A549 (cell line): ENCODE data around the gene POLR2E. TPM values are rescaled to one million over a fixed set of nuclear protein-coding genes. Genes with fewer than 3 reads are reported as not detected.
A peak's percentile ranks its signal among the peaks of the same experiment; 100 is the strongest.

Source experiments
- ATAC-seq, 2 experiments: fragments of 200-7000 bp in 1 of 2; fragments of >200 bp in 1 of 2; cut with Nextera tagmentation in 1 of 2; cut with Tn5 transposase in 1 of 2; 3 replicates each; pipeline versions ENCODE4 v1.8.0 to v1.9.1; 2018 to 2020; ENCODE audit warnings: mild to moderate bottlenecking in 1 of 2, moderate library complexity in 1 of 2
- CTCF ChIA-PET: fragments of 300-600 bp; sonication (Branson Sonifier 250); formaldehyde crosslinking; extraction: SDS; loops from one replicate; lab custom pipeline; 2021; ENCODE audit warnings: antibody characterized with exemption, inconsistent platforms; lab: Yijun Ruan, JAX
- POLR2A ChIA-PET: fragments of 350-600 bp; formaldehyde crosslinking; extraction: SDS; loops from one replicate; lab custom pipeline; 2021; ENCODE audit warnings: antibody characterized with exemption, inconsistent platforms; lab: Yijun Ruan, JAX
- DNase-seq, 2 experiments: peaks; one replicate each; pipeline versions ENCODE4 v3.0.0 to v3.0.0-alpha.2; 2011 to 2016; ENCODE audit warnings: low read depth in 1 of 2, low spot score in 1 of 2
- FAIRE-seq: peaks from 2 replicates; lab custom pipeline; 2011; peaks lifted over from hg19 to GRCh38; lab: Jason Lieb, UNC
- H3K27ac ChIP-seq, 2 experiments: fragments of >200 bp; sonication (Bioruptor Twin); formaldehyde crosslinking; 3 replicates each; pipeline ENCODE4 v1.5.1; 2016 to 2017
- H3K4me1 ChIP-seq: fragments of >200 bp; sonication (Bioruptor Twin); formaldehyde crosslinking; 3 replicates; pipeline ENCODE4 v1.6.1; 2016
- H3K4me2 ChIP-seq: fragments of >200 bp; sonication (Bioruptor Twin); formaldehyde crosslinking; 3 replicates; pipeline ENCODE4 v1.6.1; 2016
- H3K4me3 ChIP-seq: fragments of >200 bp; sonication (Bioruptor Twin); formaldehyde crosslinking; 3 replicates; pipeline ENCODE4 v1.5.1; 2016
- H3K9me3 ChIP-seq: fragments of >200 bp; sonication (Bioruptor Twin); formaldehyde crosslinking; 3 replicates; pipeline ENCODE4 v1.6.1; 2016
- BCL3 ChIP-seq: fragments of >200 bp; sonication (Bioruptor Twin); formaldehyde crosslinking; IDR thresholded peaks from 3 replicates; pipeline ENCODE4 v1.6.1; 2016
- BHLHE40 ChIP-seq: IDR thresholded peaks from 2 replicates; pipeline ENCODE4 v1.6.1; 2012; ENCODE audit warnings: low read depth, low read length, inconsistent platforms
- CHD4 ChIP-seq: fragments of 200-600 bp; sonication (generic); IDR thresholded peaks from 2 replicates; pipeline ENCODE4 v1.6.1; 2016; ENCODE audit warnings: antibody characterized with exemption, mild to moderate bottlenecking, borderline replicate concordance
- GATA3 ChIP-seq: IDR thresholded peaks from 2 replicates; pipeline ENCODE4 v1.6.1; 2012; ENCODE audit warnings: borderline replicate concordance
- HEYL ChIP-seq: fragments of 250-450 bp; sonication (Bioruptor Pico); IDR thresholded peaks from 2 replicates; pipeline ENCODE4 v1.8.0; 2021; ENCODE audit warnings: mild to moderate bottlenecking, moderate library complexity
- JUN ChIP-seq, 2 experiments: fragments of >200 bp; sonication (Bioruptor Twin); formaldehyde crosslinking; IDR thresholded peaks; 2 replicates in 1 of 2; 3 replicates in 1 of 2; pipeline ENCODE4 v1.6.1; 2016 to 2017
- RAD21 ChIP-seq, 2 experiments: fragments of >200 bp in 1 of 2; sonication (Bioruptor Twin) in 1 of 2; formaldehyde crosslinking in 1 of 2; IDR thresholded peaks in 1 of 2; conservative IDR thresholded peaks in 1 of 2; 2 replicates in 1 of 2; 3 replicates in 1 of 2; pipeline ENCODE4 v1.6.1; 2012 to 2018; ENCODE audit warnings: inconsistent platforms in 1 of 2
- RFX5 ChIP-seq: fragments of 450-650 bp; IDR thresholded peaks from 2 replicates; pipeline ENCODE4 v1.7.1; 2014; ENCODE audit warnings: antibody characterized with exemption, mild to moderate bottlenecking, moderate library complexity
- WGBS: methylation state at CpG from one replicate; pipeline ENCODE4 v1.1.6; 2017; ENCODE audit errors: missing lambda C conversion rate; 5-methylcytosine and 5-hydroxymethylcytosine counted together
- polyA plus RNA-seq, 4 experiments: library from polyadenylated mRNA; depleted of rRNA in 3 of 4; stranded (reverse); fragments of >200 nt; fragmentation: RNase III in 1 of 4; extraction: RNeasy Plus Mini Kit Qiagen cat#74134 plus additional on column Dnase treatment in 1 of 4; gene quantifications; 2 replicates in 3 of 4; 3 replicates in 1 of 4; pipeline ENCODE4 v1.2.3, GENCODE V29; 2011 to 2017
- TF ChIP-seq, protein P1 (sequence below): IDR thresholded peaks from 2 replicates; pipeline ENCODE4 v1.6.1; 2012

POLR2E gene
- polyA plus RNA-seq, 2 of the 4 experiments (the other 2 are of a cell fraction), result 99.6 to 172 TPM

- Histone ChIP-seq H3K27ac (peak overlapping the region in 1 of 2 experiments; percentile 78; a peak in 3 of 6 replicates), H3K4me3 (no peak overlapping the region), H3K4me1 (peaks cover 46% of the 10 kb centered on the region), H3K9me3 (no peaks in the 10 kb centered on the region), H3K4me2 (no peak overlapping the region)
- FAIRE-seq, result no peak
- DNase-seq, result no peak
- ATAC-seq, result no peak
- CTCF ChIA-PET, result interaction anchor here (0.9 to 1.8 kb wide), 2 partner anchors 51 to 86 kb away, joined by 5 to 8 read pairs; no protein-coding TSS in a partner anchor
- 73% methylated on average over 9 of the region's 25 CpGs for WGBS
- TF ChIP-seq JUN (IDR thresholded peaks at IDR 0.05) (peak in 1 of 2 experiments; percentile 11; a peak in 1 of 5 replicates), BHLHE40 (no peak)
- POLR2A ChIA-PET, result no interaction called here
Observed at GRCh38 chr19:1107661-1108261, 12.6 kb upstream of the POLR2E start.

DNA sequence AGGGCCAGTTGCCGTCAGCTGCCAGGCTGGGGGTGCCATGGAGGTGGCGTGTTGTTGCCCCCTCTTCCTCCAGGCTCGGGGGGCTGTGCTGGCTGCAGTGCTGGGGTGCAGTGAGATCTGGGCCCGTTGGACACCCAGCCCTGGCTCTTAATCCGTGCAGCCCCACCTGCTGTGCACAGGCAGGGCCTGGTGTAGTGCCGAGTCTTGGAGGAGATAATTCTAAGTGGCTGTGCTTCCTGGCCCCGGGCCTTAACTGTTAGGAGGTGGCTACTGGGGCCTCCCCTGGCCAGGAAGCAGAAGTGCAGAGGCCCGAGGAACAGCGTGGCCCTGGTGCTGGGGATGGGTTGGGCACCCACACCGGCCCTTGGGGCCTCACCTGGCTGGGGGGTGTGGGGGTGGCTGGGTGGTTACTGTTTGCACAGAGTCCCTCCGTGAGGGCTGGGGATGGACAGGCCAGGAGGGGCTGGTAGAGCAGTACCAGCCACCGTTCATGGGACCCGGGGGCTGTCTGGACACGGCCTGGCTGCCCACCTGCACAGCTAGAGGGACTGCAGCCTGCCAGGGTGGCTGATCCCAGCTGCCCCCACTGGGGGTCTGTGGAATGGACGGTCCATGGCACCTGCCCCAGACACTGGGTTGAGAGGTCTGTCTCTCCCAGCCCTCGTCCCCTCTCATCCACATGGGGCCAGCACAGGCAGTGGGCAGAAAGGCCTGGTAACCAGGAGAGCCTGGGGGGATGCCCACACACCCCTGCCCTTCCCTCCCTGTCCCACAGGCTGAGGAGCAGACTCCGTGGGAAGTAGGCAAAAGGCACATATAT lies 11.9 kb upstream of the POLR2E start:
- CTCF ChIA-PET, result interaction anchor here (0.9 to 1.8 kb wide), 3 partner anchors 36 to 114 kb away, joined by 3 to 5 read pairs (median 5); no protein-coding TSS in a partner anchor
- POLR2A ChIA-PET, result no interaction called here
- Histone ChIP-seq H3K27ac (peak overlapping the region; percentile 32 to 78; a peak in 4 of 6 replicates), H3K4me1 (peaks cover 47% of the 10 kb centered on the region), H3K9me3 (no peaks in the 10 kb centered on the region), H3K4me2 (no peak overlapping the region; the same call in 2 of the 3 replicates), H3K4me3 (no peak overlapping the region)
- no peak for TF ChIP-seq CHD4
- no peak for TF ChIP-seq RFX5
- TF ChIP-seq, protein P1, sequence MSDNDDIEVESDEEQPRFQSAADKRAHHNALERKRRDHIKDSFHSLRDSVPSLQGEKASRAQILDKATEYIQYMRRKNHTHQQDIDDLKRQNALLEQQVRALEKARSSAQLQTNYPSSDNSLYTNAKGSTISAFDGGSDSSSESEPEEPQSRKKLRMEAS, result peak; percentile 5; the same call in 1 of the 2 replicates
- TF ChIP-seq RAD21 (conservative IDR thresholded peaks at IDR 0.05 in 1 of 2, IDR thresholded peaks at IDR 0.05 in 1 of 2), result peak; percentile 18 to 28; a peak in 2 of 5 replicates
- DNase-seq (peak in 1 of 2 experiments; percentile 86), ATAC-seq (peak; percentile 27 to 51), FAIRE-seq (no peak)
- WGBS, result 10% methylated on average over 2 of the region's 17 CpGs

DNA sequence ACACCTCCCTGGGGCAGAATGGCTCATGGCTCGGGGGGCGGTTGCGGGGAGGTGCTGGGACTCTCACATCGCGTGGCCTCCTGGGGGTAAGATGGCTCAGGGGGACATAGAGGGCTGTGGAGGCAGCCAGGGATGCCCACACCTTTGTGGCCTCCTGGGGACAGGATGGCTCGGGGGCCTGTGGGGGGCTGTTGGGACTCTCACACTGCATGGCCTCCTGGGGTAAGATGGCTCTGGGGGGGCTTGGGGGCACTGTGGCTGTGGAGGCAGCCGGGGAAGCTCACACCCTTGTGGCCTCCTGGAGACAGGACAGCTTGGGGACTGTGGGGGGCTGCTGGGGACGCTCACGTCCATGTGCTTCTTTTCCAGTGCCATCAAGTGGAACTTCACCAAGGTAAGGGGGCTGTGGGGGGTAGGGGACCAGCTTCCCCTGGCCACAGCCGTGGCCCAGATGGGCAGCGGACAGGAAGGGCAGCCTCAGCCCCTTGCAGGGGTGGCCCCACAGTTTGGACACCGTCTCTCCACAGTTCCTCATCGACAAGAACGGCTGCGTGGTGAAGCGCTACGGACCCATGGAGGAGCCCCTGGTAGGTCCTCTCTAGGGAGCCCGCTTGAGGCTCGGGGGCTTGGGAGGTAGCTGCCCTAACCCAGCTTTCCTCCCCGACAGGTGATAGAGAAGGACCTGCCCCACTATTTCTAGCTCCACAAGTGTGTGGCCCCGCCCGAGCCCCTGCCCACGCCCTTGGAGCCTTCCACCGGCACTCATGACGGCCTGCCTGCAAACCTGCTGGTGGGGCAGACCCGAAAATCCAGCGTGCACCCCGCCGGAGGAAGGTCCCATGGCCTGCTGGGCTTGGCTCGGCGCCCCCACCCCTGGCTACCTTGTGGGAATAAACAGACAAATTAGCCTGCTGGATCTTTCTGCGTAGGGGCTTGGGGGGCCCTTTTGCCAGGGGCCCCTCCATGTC lies 11.0 kb upstream of the POLR2E start:
- TF ChIP-seq BCL3 (no peak), GATA3 (no peak), HEYL (CRISPR knock-in tag) (no peak)
- H3K4me3 ChIP-seq, result no peak overlapping the region
- 64% methylated on average over 8 of the region's 32 CpGs for WGBS
- no peak for DNase-seq
- CTCF ChIA-PET, result interaction anchor here (0.7 to 1.8 kb wide), 5 partner anchors 35 to 135 kb away, joined by 3 to 5 read pairs (median 3); no protein-coding TSS in a partner anchor
- H3K27ac ChIP-seq, result peak overlapping the region in 1 of 2 experiments; percentile 78; a peak in 3 of 6 replicates
- FAIRE-seq, result no peak
- no peaks in the 10 kb centered on the region for H3K9me3 ChIP-seq
- no peak for ATAC-seq
- H3K4me2 ChIP-seq, result peak overlapping the region; percentile 84
- H3K4me1 ChIP-seq, result peaks cover 53% of the 10 kb centered on the region
- POLR2A ChIA-PET, result interaction anchor here (0.9 kb wide), 1 partner anchor 31 kb away, joined by 4 read pairs; no protein-coding TSS in a partner anchor
